GM13977 (cell line): ENCODE measurements around the gene USP24.

Experiments used
- DNase-seq: peaks from one replicate; pipeline ENCODE4 v3.0.0; 2012; ENCODE audit warnings: low spot score
- CTCF ChIP-seq: IDR thresholded peaks from 2 replicates; pipeline ENCODE4 v1.5.1; 2012; ENCODE audit warnings: mild to moderate bottlenecking, control low read depth; ENCODE audit not compliant: insufficient read depth; ENCODE audit errors: extremely low read depth, missing control alignments
- in situ Hi-C: fragments of 300-500 bp; cut with MboI; formaldehyde crosslinking; loops from one replicate; pipeline ENCODE4 v1.12.0; 2022; ENCODE audit warnings: low sequenced_read_pairs, low pct_unique_long_range_greater_than_20kb, mixed read lengths, inconsistent platforms; ENCODE audit not compliant: unreplicated experiment

The USP24 gene

GRCh38 chr1:55215194-55216021, at the start of gene USP24:
USP24 (minus strand) TSS chr1:55215364; CDS start chr1:55215113, 251 bp downstream.
- DNase-seq, result peak; percentile 94
- no peak for TF ChIP-seq CTCF
- in situ Hi-C loops, result no loop called here

- no peak for TF ChIP-seq CTCF
- DNase-seq, result no peak
- in situ Hi-C loops, result no loop called here
These were observed 47.7 kb upstream of the USP24 start for GRCh38 chr1:55262822-55263221.

- in situ Hi-C loops, result no loop called here
- TF ChIP-seq CTCF, result no peak
- no peak for DNase-seq
These were observed 44.9 kb upstream of the USP24 start for GRCh38 chr1:55259911-55260609.

GRCh38 chr1:55257958-55258357, 42.8 kb upstream of the USP24 start:
- in situ Hi-C loops, result no loop called here

GRCh38 chr1:55255901-55256300, 40.7 kb upstream of the USP24 start:
- no peak for TF ChIP-seq CTCF
- in situ Hi-C loops, result no loop called here
- no peak for DNase-seq

More at GRCh38 chr1:55257958-55258357, 42.8 kb upstream of the USP24 start:
- TF ChIP-seq CTCF, result no peak
- peak; percentile 33 for DNase-seq

GRCh38 chr1:55252942-55253589, 37.9 kb upstream of the USP24 start:
- in situ Hi-C loops, result no loop called here
- no peak for DNase-seq
- no peak for TF ChIP-seq CTCF
